Mammary epithelial cell (primary cell): ENCODE results near the gene LMX1A.
A peak's percentile ranks its signal among the peaks of the same experiment; 100 is the strongest.

Experiments used
- CTCF ChIP-seq, 2 donors: IDR thresholded peaks in 1 of 2; conservative IDR thresholded peaks in 1 of 2; 2 replicates each; pipeline ENCODE4 v1.5.1; 2011 to 2012; ENCODE audit warnings: inconsistent platforms in 2 of 2, low read length in 2 of 2, mild to moderate bottlenecking in 2 of 2, control low read depth in 1 of 2, low read depth in 1 of 2; ENCODE audit not compliant: insufficient read depth in 1 of 2; ENCODE audit errors: extremely low read depth in 1 of 2
- EZH2 ChIP-seq: IDR thresholded peaks from 2 replicates; pipeline ENCODE4 v1.6.1; 2012; ENCODE audit warnings: low read length, inconsistent platforms, borderline replicate concordance

- TF ChIP-seq CTCF (conservative IDR thresholded peaks at IDR 0.05 in 1 of 2, IDR thresholded peaks at IDR 0.05 in 1 of 2; ENCODE audit: extremely low read depth in 1 of 2, insufficient read depth in 1 of 2, low read depth in 1 of 2, low read length in 2 of 2) (peak; percentile 37 to 61), EZH2 (no peak)
These were observed 203.8 kb downstream of the LMX1A start for GRCh38 chr1:165152727-165153126.
